Renal pelvis (tissue), 4 donors: ENCODE data around the gene SBNO2. TPM values are rescaled to one million over a fixed set of nuclear protein-coding genes. Genes with fewer than 3 reads are reported as not detected.
"Not testable (repeated sequence)": the region's sequence is repeated elsewhere in the genome, so short reads cannot be mapped to it uniquely, and the experiment has no call there.

Source experiments
- DNase-seq: peaks from one replicate; pipeline ENCODE4 v3.0.0-alpha.2; 2013
- polyA plus RNA-seq, 3 donors: library from polyadenylated mRNA; unstranded; fragments of 120-200 nt; gene quantifications; one replicate each; pipeline ENCODE4 v1.2.1, GENCODE V29; 2013; ENCODE audit not compliant: insufficient read length in 3 of 3

SBNO2 gene
- polyA plus RNA-seq, 3 donors: 18.1 to 22.1 (median 20.2) TPM

DNA sequence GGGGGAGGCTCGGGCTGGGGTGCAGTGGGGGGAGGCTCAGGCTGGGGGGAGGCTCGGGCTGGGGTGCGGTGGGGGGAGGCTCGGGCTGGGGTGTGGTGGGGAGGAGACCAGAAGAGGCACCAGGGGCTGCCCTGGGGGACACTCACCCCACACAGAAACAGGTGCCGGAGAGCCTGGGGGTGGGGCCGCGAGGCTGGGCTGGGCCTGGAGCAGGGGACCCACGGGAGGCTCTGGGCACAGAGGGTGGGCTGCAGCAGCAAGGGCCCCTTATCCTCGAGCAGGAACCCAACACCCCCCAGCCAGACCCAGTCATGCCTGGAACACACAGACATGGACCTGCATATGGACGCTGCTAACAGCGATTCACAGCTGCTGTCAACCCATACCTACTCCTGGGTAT lies 35.9 kb downstream of the SBNO2 start:
- DNase-seq: no peak

GRCh38 chr19:1136621-1137317 lies 37.3 kb downstream of the SBNO2 start:
- DNase-seq: no peak

DNA sequence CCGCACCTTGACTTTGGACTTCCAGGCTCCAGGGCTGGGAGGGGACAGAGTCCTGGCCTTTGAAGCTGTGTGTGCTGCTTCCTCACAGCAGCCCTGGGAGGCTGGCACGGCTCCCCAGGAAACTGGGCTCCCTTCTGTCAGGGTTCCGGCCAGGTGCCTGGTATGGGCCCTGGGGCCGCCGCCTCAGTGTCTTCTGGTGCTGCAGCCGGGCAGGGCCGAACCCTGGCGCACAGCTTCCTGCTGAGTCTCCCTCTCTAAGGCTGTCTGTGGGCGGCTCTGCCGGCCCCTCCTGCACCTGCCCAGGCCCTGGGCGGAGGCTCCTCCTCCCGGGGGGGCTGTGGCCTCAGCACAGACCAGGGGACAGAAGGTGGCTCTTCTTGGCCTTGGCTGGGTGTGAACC lies 37.9 kb downstream of the SBNO2 start:
- no peak for DNase-seq

DNA sequence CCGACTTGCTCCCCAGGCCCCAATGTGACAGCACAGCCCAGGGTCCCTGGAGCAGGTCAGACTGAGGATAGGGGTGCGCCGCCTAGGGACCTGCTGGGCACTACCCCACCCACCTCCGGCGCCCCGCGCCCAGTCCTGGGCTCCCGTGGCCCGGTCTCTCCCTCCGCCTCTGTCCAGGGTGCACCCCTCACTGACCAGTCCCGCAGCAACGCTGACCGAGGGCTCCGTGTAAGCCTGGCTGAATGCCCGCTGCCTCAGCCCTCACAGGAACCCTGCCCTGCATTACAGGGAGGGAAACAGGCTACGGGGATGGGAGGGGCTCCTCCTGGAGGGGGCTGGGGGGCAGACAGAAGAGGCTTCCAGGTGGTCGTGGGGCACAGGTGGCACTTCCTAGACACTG lies 38.6 kb downstream of the SBNO2 start:
- no peak for DNase-seq

- DNase-seq: no peak
These were observed 39.6 kb downstream of the SBNO2 start for GRCh38 chr19:1134431-1134830.

- no peak for DNase-seq
These were observed 40.6 kb downstream of the SBNO2 start for GRCh38 chr19:1133471-1133929.

GRCh38 chr19:1132552-1133383 lies 41.3 kb downstream of the SBNO2 start:
- DNase-seq: no peak

DNA sequence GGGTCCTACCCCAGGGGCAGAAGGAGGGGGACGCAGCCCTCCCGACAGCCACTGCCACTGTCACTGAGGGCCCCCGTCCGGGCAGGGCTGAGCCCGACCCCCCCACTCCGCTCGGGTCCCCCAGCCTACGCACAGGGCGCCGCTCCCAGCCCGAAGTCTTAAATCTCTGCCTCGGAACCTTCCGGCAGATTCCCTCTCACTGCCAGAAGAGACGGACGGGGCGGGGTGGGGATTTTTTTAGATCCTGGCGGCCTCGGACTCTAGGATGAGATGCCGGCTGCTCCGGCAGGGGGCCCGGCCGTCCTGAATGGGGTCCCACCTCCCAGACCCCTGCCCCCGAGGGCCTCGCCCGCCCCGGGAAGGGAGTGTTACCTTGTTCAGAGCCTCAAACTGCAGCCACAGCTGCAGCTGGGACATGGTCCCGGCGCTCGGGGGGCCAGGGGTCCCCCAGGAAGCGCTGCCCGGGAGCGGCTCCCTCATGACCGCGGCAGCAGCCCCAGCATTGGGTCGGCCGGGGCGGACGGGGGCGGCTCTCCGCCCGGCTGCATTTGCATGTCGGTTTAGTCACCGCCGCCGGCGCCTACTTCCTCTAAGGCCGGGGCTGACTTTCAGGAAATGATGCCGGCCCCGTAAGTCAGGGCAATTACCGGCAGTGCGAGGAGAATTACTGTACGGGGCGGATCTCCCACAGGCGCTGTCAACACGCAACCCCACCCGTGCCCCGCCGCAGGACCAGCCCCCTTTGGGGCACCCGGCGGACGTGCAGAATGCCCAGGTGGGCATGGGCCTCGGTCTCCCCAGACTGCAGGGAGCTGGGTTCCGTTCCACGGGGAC lies 42.1 kb downstream of the SBNO2 start:
- peak; percentile 86 for DNase-seq

- DNase-seq: no peak
These were observed 43.0 kb downstream of the SBNO2 start for GRCh38 chr19:1130771-1131717.

- no peak for DNase-seq
These were observed 44.5 kb downstream of the SBNO2 start for GRCh38 chr19:1129535-1129934.

- DNase-seq: not testable (repeated sequence)
These were observed 45.0 kb downstream of the SBNO2 start for GRCh38 chr19:1129084-1129483.

DNA sequence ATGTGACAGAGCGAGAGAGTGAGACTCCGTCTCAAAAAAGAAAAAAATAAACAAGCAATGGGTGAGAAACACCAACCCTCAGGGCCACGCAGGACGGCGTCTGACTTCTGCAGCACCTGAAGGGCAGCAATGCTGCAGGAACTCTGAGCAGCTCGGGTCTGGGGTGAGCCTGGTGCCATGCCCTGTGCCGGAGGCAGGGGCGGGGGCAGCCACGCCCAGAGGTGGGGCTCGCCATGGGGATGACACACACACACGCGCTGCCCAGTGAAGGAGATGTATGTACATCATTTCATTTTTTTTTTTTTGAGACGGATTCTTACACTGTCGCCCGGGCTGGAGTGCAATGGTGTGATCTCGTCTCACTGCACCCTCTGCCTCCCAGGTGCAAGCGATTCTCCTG lies 46.0 kb downstream of the SBNO2 start:
- DNase-seq: no peak

- DNase-seq: no peak
These were observed 46.9 kb downstream of the SBNO2 start for GRCh38 chr19:1126984-1127760.

- DNase-seq: no peak
These were observed 48.2 kb downstream of the SBNO2 start for GRCh38 chr19:1125601-1126467.

- no peak for DNase-seq
These were observed 50.0 kb downstream of the SBNO2 start for GRCh38 chr19:1123885-1124677.

GRCh38 chr19:1123381-1123780 lies 50.7 kb downstream of the SBNO2 start:
- no peak for DNase-seq

DNA sequence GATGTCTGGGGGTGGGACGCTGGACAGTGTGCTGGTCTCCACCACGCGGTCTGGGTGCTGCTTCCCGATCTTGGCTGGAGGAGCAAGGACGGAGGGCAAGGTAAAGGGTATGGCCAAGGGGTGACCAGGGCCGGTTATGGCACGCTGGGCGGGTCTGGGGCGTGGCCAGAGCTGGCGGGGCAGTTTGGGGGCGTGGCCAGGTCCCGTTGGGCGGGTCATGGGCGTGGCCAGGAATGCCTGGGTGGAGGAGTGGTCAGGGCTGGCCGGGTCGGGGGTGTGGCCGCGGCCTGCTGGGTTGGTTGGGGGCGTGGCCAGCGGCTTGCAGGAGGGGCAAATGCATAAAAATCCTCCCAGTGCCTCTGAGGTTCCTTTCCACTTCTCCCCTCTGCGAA lies 51.1 kb downstream of the SBNO2 start:
- no peak for DNase-seq
